GM11168 (cell line): Measurements from ENCODE around the gene JMJD1C.
"Not testable (repeated sequence)": the region's sequence is repeated elsewhere in the genome, so short reads cannot be mapped to it uniquely, and the experiment has no call there.

Source experiments
- in situ Hi-C: fragments of 300-500 bp; cut with MboI; formaldehyde crosslinking; loops from one replicate; pipeline ENCODE4 v1.12.0; 2022; ENCODE audit warnings: low sequenced_read_pairs; ENCODE audit not compliant: unreplicated experiment

Gene JMJD1C

GRCh38 chr10:63369711-63370110, 96.1 kb downstream of the JMJD1C start:
- in situ Hi-C loops: no loop called here

GRCh38 chr10:63368365-63368764, 97.4 kb downstream of the JMJD1C start:
- in situ Hi-C loops: no loop called here

DNA sequence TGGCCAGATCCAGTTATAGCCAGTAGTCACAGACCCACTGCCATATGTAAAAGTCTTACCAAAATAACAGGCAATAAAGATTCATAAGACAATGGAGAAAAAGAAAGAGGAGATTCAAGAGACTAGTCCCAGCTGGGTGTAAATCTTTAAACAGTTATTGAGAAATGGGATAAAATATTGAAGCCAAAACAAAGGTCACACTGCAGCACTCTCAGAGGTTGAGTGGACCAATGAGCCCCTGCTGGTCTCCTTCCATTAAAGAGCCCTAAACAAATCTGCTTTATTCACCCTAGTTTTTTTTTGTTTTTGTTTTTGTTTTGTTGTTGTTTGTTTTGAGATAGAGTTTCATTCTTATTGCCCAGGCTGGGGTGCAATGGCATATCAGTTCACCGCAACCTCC, 98.8 kb downstream of the JMJD1C start:
- in situ Hi-C loops: no loop called here

GRCh38 chr10:63365976-63366765, 99.6 kb downstream of the JMJD1C start:
- in situ Hi-C loops: no loop called here

- in situ Hi-C loops: no loop called here
Observed at GRCh38 chr10:63364918-63365317, 100.9 kb downstream of the JMJD1C start.

- in situ Hi-C loops: no loop called here
Observed at GRCh38 chr10:63363951-63364350, 101.8 kb downstream of the JMJD1C start.

GRCh38 chr10:63355682-63356081, 110.1 kb downstream of the JMJD1C start:
- in situ Hi-C loops: no loop called here

DNA sequence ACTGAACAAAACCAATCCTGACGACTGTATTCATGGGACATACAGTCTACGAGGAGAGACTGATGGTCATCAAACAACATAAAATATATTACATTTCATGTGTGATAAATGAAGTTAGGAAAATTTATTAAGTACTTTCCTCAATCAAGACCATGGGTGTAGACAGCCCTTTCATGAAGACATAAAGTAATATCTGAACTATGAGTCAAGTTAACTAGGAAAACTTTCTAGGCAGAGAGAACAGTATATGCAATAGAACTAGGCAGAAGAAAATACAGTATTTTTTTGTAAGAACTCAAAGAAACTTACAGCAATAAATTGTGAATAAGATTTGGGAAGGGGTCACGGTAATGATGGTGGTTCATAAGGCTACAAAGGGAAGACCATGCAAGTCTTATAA, 112.8 kb downstream of the JMJD1C start:
- in situ Hi-C loops: no loop called here

DNA sequence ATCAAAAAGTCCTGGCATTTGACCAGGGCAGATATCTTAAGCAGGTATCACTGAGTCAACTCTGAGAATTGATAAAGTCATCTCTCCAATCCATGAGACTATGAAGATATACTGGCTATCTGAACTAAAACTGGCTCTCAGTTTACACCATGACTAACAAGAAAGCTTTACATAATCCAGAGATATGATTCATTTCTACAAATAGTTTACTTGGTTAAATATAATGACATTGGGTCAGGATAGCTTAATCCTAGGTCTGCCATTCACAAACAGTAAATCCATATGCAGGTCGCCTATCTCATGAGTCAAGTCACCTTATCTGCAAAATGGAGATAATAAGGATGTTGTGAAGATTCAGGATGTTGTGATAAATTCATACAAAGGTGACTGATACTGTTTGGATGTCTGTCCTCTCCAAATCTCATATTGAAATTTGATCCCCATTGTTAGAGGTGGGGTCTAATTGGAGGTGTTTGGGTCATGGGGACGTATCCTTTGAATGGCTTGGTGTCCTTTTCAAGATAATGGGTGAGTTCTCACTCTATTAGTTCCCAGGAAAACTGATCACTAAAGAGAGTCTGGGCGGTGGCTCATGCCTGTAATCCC, 117.4 kb downstream of the JMJD1C start:
- in situ Hi-C loops: no loop called here

DNA sequence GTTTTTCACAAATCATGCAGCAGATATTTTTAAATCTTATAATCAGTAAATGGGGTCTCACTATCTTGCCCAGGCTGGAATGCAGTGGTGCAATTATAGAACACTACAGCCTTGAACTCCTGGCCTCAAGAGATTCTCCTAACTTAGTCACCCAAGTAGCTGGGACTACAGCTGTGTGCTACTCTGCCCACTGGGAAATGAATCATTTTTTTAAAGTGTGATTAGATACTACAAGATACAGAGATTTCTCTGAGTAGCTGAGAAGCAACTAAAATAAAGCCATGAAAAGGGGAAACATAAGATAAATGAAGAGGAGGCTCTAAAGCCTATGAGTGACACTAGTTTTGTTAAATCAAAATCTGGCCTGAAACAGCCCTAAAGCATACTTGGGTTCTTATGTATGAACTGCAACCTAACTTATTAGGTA, 119.7 kb downstream of the JMJD1C start:
- in situ Hi-C loops: no loop called here

- in situ Hi-C loops: no loop called here
Observed at GRCh38 chr10:63344269-63344668, 121.5 kb downstream of the JMJD1C start.

DNA sequence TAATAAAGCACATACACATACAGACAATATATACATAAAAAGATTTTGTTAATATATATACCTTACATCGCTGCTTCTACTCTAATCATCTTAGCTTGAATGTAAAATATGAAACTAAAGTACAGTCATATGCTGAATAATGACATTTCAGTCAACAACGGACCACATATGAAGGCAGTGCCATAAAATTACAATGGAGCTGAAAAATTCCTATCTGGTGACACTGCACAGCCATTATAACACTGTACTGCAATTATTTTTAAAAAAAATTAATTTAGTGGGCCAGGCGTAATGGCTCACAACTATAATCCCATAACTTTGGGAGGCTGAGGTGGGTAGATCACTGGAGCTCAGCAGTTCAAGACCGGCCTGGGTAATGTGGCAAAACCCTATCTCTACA, 122.3 kb downstream of the JMJD1C start:
- in situ Hi-C loops: no loop called here

- in situ Hi-C loops: not testable (repeated sequence)
Observed at GRCh38 chr10:63339640-63340039, 126.1 kb downstream of the JMJD1C start.

GRCh38 chr10:63337455-63338251, 128.1 kb downstream of the JMJD1C start:
- in situ Hi-C loops: no loop called here

DNA sequence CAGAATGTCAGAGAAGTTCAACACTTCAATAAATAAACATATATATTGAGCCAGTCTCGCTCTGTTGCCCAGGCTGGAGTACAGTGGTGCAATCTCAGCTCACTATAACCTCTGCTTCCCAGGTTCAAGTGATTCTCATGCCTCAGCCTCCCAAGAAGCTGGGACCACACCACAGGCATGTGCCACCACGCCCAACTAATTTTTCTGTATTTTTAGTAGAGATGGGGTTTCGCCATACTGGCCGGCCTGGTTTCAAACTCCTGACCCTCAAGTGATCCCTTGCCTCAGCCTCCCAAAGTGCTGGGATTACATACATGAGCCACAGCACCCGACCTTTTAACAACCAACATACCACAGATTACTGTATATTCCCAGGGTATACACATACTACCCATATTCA, 134.2 kb downstream of the JMJD1C start:
- in situ Hi-C loops: no loop called here

GRCh38 chr10:63324495-63324854, 141.3 kb downstream of the JMJD1C start:
- in situ Hi-C loops: no loop called here

GRCh38 chr10:63323701-63324494, 141.9 kb downstream of the JMJD1C start:
- in situ Hi-C loops: no loop called here

- in situ Hi-C loops: no loop called here
Observed at GRCh38 chr10:63320683-63321082, 145.1 kb downstream of the JMJD1C start.

DNA sequence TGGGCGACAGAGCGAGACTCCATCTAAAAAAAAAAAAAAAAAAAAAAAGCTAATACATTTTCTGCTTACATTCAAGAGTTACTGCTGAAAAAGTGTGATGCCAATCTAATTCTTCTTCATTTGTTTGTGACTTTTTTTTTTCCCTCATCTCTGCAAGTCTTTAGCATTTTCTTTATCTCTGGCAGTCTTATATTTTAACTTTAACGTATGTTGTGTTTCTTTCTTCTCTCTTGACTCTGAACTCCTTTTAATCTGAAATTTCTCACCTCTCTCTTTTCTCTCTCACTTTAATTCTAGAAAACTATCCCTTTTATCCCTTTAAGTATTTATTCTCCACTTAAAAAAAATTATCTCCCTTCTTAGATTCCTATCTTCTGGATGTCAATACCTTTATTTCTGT, 146.5 kb downstream of the JMJD1C start:
- in situ Hi-C loops: no loop called here

GRCh38 chr10:63318491-63318890, 147.3 kb downstream of the JMJD1C start:
- in situ Hi-C loops: no loop called here
